Measurements from ENCODE around the gene TAF4B.
"Not testable (repeated sequence)": the region's sequence is repeated elsewhere in the genome, so short reads cannot be mapped to it uniquely, and the experiment has no call there.

Gene TAF4B

GRCh38 chr18:26307161-26307773 is 81.0 kb downstream of the TAF4B start:
- DNase-seq: peak; percentile 23 to 61

DNA sequence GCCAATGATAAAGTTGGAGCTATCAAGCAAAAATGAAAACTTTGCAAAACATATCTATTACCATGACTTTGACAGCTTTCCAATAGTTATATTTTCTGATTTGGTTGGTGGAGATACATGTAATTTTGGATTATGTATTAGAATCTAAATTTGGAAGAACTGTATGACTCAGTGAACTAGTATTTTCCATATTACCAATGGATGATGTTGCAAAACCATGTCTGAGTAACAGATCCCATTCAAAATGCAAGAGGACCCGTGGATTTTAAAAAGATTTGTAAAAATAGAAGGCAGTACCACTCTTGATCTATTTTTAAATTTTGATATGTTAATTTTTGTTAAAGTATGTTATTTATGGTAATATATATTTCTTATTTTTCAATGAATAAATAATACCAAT is 83.0 kb downstream of the TAF4B start:
- no peak for DNase-seq

DNA sequence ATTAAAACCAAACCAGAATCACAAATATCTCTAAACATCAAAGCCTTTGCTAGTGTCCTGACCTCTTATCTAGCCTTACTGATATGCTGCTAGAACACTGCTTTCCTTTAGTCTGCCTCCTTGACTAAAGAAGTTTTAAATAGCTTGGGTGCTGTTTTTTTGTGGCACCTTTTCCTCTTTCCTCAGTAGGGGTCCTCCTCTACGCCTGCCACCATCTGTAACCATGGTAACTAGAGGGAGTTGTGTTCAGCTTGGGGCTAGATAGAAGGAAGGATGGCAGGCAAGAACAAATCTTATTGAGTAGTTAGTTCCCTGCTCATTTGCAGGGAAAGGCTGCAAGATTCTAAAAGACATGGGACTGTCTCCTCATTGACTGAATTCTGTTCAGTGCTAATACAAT is 86.0 kb downstream of the TAF4B start:
- no peak for DNase-seq

- no peak for DNase-seq
Observed at GRCh38 chr18:26317398-26317797, 91.2 kb downstream of the TAF4B start.

GRCh38 chr18:26320686-26321085 is 94.4 kb downstream of the TAF4B start:
- DNase-seq: no peak

DNA sequence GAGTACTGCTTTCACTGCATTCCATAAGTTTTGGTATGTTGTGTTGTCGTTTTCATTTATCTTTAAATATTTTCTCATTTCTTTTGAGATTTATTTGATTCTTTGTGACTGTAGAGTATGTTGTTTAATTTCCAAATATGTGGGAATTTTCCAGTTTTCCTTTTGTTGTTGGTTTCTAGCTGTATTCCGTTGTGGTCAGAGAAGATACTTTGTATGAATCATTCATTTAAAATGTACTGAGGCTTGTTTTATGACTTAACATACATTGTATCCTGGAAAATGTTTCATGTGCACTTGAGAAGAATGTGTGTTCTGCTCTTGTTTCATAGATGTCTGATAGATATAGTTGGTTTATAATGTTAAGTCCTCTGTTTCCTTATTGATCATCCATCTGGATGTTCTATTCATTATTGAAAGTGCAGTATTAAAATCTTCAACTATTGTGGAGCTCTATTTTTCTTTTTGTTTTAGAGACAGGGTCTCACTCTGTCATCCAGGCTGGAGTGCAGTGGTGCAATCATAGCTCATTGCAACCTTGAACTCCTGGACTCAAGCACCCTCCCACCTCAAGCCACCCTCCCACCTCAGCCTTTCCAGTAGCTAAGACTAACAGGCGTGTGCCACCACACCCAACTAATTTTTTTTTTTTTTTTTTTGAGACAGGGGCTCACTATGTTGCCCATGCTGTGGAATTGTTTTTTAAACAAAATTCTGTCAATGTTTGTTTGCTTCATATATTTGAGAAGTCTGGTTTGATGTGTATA is 96.8 kb downstream of the TAF4B start:
- no peak for DNase-seq

DNA sequence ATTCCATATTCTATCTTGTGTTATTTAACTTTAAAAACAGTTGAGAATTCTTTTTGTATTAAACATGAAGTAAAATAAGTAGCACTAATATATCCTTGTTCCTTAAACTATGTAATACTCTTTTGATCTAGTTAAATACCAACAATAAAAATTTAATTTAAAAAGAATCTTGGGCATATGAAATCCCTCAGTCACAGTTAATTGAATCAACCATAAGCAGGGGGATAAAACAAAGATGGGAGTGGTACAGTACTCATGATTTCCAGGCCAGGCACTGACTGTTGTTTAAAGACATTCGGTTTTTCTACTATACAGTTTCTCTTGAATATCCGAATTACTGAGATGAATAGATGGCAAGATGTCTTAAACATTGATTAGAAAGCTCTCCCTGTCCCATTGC is 99.5 kb downstream of the TAF4B start:
- DNase-seq: no peak

DNA sequence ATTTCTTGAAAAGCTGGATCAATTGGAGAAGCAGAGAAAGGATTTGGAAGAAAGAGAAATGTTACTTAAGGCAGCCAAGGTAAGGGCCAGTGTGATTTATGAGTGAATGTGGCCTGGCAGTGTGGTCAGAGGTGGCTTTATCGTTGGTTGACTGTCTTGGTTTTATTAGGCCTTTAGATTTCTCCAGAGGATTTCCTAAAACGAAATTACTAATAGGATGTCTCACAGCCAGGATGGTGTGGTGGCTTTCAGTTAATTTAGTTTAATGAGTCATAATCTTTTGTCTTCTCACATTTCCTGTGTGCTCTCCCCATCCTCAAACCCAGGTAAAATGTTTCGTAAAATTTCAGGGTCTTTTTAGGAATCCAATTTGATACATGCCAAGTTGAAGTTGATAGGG is 100.8 kb downstream of the TAF4B start:
- no peak for DNase-seq

DNA sequence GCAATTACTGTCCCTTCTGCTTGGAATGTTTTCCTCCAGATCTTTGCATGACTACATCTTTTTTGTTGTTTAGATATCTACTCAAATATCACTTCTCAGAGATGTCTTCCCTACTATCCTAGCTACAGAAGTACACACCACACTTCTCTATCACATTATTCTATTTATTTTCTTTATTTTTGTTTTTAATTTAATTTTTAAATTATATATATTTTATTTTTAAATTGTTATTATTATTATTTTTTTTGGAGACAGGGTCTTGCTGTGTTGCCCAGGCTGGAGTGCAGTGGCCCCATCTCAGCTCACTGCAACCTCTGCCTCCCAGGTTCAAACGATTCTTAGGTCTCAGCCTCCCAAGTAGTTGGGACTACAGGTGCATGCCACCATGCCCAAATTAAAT is 106.7 kb downstream of the TAF4B start:
- no peak for DNase-seq

GRCh38 chr18:26335156-26335555 is 108.9 kb downstream of the TAF4B start:
- DNase-seq: no peak

- DNase-seq: no peak
Observed at GRCh38 chr18:26335571-26336487, 109.6 kb downstream of the TAF4B start.

DNA sequence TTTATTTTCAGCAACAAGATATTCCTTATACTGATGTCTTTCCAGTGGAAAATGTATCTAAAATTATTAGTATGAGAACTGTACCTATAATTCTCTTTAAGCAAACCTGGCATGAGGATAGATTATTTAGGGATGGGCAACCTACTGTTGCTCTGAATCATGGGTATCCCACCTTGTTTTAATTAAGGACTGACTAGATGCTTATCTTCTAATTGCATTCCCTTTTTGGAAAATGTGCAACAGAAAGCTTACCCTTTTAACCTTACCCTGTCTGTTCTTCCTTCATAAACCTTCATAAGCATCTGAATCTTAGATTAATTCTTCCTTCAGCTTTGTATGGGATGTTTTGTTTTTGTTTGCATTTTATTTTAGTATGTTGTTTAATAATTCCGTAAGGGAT is 110.3 kb downstream of the TAF4B start:
- no peak for DNase-seq

DNA sequence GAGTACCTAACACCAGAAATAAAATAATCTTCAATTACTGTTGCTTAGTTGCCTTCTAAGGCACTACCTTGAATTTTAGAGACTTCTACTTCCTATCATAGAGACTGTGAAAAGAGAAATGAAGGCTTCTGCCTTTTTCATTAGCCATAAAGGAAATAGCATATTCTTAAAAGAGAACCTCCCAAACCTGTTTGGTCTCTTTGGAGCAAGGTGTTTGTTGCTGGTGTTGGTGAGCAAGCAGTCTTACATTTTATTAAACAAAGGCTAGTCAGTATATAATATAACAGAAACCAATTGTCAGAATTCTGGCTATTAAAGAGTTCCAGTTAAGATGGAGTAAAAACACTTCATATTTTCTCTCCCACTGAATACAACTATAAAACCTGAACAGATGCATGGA is 116.4 kb downstream of the TAF4B start:
- peak in 1 of 2 experiments; percentile 22 for DNase-seq

DNA sequence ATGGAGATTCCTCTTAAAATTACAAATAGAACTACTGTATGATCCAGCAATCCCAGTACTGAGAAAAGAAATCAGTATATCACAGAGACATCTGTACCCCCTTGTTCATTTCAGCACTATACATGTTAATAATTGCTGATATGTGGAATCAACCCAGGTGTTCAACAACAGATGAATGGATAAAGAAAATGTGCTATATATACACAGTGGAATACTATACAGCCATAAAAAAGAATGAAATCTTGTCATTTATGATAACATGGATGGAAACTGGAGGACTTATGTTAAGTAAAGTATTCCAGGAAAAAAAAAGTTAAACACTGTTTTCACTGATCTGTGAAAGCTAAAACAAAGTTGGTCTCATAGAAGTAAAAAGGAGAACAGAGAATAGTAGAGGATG is 124.7 kb downstream of the TAF4B start:
- no peak for DNase-seq

GRCh38 chr18:26356045-26356785 is 130.0 kb downstream of the TAF4B start:
- no peak for DNase-seq

DNA sequence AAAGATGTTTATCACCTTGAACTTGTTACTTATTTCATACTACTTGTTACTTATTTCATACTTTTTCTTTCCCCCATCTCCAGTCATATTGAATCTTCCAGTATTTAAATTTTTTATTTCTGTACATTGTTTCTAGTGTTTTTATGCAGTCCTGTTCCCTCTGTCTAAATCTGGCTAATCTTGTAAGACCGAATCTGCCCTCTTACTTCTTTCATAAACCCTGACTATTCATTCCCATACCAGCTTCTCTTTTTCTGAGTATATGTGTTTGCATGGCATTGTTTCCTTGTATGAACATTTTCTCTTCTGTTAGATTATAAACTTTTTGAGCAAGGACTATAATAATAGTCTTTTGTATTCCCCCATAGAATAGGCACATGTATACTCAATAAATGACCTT is 131.7 kb downstream of the TAF4B start:
- no peak for DNase-seq

DNA sequence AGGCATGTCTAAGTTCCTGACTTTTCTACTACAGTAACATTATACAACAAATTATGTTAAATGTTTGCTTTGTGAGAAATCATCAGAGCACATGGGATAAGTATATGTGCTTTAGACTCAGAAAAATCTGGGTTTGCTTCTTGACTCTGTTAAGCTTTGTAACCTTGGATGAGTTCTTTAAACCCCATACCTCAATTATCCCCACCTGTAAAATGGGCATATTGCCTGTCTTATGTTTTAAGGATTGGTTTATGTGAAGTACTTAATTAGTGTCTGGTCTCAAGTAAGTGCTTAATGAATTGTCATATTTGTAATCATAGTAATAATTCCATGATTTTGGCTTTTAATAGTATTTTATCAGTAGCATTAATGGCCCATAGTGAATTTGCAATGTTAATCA is 135.8 kb downstream of the TAF4B start:
- no peak for DNase-seq

DNA sequence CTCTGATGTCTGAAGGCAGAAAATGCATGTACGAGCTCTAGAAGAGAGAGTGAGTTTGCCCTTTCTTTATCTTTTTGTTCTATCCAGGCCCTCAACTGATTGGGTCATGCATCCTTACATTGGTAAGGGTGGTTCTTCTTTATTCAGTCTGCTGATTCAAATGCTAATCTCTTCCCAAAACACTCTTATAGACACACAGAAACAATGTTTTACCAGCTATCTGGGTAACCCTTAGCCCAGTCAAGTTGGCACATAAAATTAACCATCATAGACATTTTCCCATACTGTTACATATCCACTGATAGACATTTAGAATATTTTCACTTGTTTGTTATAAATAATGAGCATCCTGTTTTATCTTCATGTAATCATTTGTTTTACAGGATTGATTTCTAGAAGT is 141.2 kb downstream of the TAF4B start:
- no peak for DNase-seq

GRCh38 chr18:26370037-26370436 is 143.8 kb downstream of the TAF4B start:
- DNase-seq: no peak

DNA sequence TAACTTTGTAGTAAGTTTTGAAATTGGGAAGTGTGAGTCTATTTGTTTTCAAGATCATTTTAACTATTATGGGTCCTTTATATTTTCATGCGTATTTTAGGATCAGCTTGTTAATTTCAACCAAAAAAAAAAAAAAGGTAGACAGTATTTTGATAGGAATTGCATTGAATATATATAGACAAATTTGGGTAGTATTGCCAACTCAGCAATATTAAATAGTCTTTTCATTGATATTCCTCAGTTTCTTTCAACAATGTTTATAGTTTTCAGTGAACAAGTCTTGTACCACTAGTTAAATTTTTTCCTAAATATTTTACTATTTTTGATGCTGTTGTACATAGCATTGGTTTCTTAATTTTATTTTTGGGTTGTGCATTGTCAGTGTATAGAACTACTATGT is 149.9 kb downstream of the TAF4B start:
- no peak for DNase-seq

- no peak for DNase-seq
Observed at GRCh38 chr18:26378701-26379100, 152.5 kb downstream of the TAF4B start.

- not testable (repeated sequence) for DNase-seq
Observed at GRCh38 chr18:26381555-26381954, 155.3 kb downstream of the TAF4B start.

Measured in NCI-H526 (cell line).